Measurements from ENCODE around the gene GRIA1. TPM values are rescaled to one million over a fixed set of nuclear protein-coding genes. Genes with fewer than 3 reads are reported as not detected.

GRIA1 gene
- polyA plus RNA-seq, 1 experiment = 6.7 TPM

DNA sequence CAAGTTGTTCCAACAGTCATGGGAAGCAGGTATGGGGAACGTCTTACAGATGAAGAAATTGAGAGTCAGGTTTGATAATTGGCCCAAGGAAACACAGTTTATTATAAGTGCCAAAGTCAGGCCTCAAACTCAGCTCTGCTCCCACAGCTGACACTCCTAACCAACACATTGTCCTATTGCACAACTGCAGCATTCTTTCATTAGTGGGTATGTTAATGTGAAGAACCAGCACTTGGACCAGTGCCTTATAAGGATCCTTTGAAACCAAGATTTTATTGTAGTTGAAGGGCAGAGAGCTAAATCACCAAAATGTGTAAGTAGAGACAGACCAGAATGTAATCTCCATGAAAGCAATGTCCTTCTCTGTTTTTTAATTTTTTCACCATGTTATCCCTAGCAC, 56.1 kb downstream of the GRIA1 start:
- TF ChIP-seq, protein P1, sequence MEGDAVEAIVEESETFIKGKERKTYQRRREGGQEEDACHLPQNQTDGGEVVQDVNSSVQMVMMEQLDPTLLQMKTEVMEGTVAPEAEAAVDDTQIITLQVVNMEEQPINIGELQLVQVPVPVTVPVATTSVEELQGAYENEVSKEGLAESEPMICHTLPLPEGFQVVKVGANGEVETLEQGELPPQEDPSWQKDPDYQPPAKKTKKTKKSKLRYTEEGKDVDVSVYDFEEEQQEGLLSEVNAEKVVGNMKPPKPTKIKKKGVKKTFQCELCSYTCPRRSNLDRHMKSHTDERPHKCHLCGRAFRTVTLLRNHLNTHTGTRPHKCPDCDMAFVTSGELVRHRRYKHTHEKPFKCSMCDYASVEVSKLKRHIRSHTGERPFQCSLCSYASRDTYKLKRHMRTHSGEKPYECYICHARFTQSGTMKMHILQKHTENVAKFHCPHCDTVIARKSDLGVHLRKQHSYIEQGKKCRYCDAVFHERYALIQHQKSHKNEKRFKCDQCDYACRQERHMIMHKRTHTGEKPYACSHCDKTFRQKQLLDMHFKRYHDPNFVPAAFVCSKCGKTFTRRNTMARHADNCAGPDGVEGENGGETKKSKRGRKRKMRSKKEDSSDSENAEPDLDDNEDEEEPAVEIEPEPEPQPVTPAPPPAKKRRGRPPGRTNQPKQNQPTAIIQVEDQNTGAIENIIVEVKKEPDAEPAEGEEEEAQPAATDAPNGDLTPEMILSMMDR (IDR thresholded peaks at IDR 0.05; ENCODE audit: insufficient read depth, low read depth, low read length) = no peak
- Histone ChIP-seq H3K36me3 (ENCODE audit: control insufficient read depth, insufficient read depth, low read length) (no peaks in the 10 kb centered on the region), H3K4me3 (ENCODE audit: low read depth, low read length) (no peak overlapping the region), H3K27me3 (ENCODE audit: control insufficient read depth, insufficient read depth, low read length) (no peaks in the 10 kb centered on the region)
- CTCF ChIA-PET = interaction anchor here (1.9 kb wide), 1 partner anchor 51 kb away, joined by 5 read pairs; no protein-coding TSS in a partner anchor
- POLR2A ChIA-PET = interaction anchor here (0.6 kb wide), 1 partner anchor 54 kb away, joined by 7 read pairs; no protein-coding TSS in a partner anchor
- DNase-seq (ENCODE audit: low read depth) = no peak

DNA sequence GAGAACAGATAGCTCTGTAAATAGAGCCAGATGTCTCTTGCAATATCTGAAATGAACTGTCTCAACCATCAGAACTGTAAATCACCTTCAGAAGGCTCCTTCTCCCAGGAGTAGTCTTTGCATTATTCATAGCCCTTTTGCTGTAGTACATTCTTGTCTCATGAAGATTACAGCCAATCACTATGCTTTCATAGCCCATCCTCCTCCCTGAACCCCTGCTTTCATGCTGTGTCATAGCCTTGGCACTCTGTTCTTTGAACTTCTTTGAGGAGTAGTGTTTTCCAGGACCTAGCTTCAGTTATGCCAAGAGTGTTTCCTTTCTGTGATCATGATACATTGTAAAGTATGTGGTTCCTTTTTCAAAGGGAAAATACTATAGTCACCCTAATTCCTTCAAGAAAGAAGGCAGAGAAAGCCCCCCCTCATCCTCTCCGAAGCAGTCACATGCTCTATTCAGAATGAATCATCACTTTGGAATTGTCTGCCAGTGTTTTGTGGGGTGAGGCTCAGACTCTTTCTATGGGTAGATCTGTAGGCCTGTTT, 61.1 kb downstream of the GRIA1 start:
- ChIA-PET CTCF (interaction anchor here (0.8 to 1.4 kb wide), 3 partner anchors 16 to 413 kb away, joined by 3 to 5 read pairs (median 3); no protein-coding TSS in a partner anchor), POLR2A (interaction anchor here (0.6 to 1.1 kb wide), 5 partner anchors 33 to 352 kb away, joined by 3 to 9 read pairs (median 4); no protein-coding TSS in a partner anchor)
- TF ChIP-seq, protein P1 (IDR thresholded peaks at IDR 0.05; ENCODE audit: insufficient read depth, low read depth, low read length) = no peak

DNA sequence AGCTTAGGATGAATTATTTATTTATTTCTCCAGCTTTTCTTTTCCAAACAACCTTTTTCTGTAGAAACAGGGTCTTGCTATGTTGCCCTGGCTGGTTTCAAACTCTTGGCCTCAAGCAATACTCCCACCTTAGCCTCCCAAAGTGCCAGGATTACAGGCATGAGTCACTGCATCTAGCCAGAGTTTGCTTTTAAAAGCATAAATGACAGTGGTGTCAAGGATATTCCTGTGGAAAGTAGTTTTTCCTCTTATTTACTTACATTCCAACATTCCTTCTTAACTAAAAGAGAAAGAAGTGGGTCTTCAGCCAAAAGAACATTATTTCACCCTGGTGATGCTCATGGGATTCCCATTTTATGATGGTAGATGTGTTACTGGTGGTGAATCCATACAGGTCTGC, 62.4 kb downstream of the GRIA1 start:
- Histone ChIP-seq H3K36me3 (ENCODE audit: control insufficient read depth, insufficient read depth, low read length) (no peaks in the 10 kb centered on the region), H3K27me3 (ENCODE audit: control insufficient read depth, insufficient read depth, low read length) (no peaks in the 10 kb centered on the region), H3K4me3 (ENCODE audit: low read depth, low read length) (no peak overlapping the region)
- ChIA-PET POLR2A (no interaction called here), CTCF (interaction anchor here (1.0 to 1.3 kb wide), 3 partner anchors 15 to 28 kb away, joined by 3 to 5 read pairs (median 3); no protein-coding TSS in a partner anchor)
- TF ChIP-seq, protein P1 (IDR thresholded peaks at IDR 0.05; ENCODE audit: insufficient read depth, low read depth, low read length) = no peak
- peak; percentile 60 for DNase-seq (ENCODE audit: low read depth)

More for the DNA sequence above, 61.1 kb downstream of the GRIA1 start:
- peak; percentile 86 for DNase-seq (ENCODE audit: low read depth)
- no peak overlapping the region for H3K4me3 ChIP-seq (ENCODE audit: low read depth, low read length)
- H3K36me3 ChIP-seq (ENCODE audit: control insufficient read depth, insufficient read depth, low read length) = no peaks in the 10 kb centered on the region
- H3K27me3 ChIP-seq (ENCODE audit: control insufficient read depth, insufficient read depth, low read length) = no peaks in the 10 kb centered on the region

DNA sequence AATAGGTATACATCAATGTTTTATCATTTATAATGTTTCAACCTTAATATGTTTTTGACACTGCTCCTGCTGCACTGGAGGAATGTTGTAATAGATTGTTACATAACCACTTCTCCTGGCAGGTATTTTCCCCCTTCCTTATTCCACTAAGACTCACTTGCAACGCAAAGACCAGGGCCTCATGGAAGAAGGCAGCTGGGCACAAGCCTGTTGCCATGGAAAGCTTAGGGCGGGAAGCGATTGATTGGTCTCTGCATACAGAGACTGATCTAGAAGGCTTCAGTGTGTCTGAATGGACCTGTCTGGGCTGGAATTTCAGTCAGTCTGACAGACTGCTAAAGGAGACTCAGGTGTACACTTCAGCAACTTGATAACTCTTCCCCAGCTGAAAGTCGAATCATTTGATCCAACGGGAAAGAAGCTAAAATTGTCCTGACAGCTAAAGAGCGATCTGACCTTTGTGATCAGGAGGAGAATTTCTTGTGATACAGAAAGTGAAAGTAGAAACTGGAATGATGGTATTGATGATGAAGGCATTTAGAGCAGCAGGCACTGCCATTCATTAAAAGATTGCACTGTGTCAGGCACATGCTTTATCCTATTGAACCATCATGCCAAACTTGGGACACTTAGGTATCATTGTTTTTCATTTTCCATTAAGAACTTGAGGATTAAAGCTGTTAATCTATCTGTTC, 65.1 kb downstream of the GRIA1 start:
- no peaks in the 10 kb centered on the region for H3K36me3 ChIP-seq (ENCODE audit: control insufficient read depth, insufficient read depth, low read length)
- ChIA-PET CTCF (interaction anchor here (0.6 to 1.0 kb wide), 3 partner anchors 32 to 409 kb away, joined by 3 read pairs; no protein-coding TSS in a partner anchor), POLR2A (no interaction called here)
- DNase-seq (ENCODE audit: low read depth) = no peak
- H3K4me3 ChIP-seq (ENCODE audit: low read depth, low read length) = no peak overlapping the region
- no peaks in the 10 kb centered on the region for H3K27me3 ChIP-seq (ENCODE audit: control insufficient read depth, insufficient read depth, low read length)
- TF ChIP-seq, protein P1 (IDR thresholded peaks at IDR 0.05; ENCODE audit: insufficient read depth, low read depth, low read length) = no peak

DNA sequence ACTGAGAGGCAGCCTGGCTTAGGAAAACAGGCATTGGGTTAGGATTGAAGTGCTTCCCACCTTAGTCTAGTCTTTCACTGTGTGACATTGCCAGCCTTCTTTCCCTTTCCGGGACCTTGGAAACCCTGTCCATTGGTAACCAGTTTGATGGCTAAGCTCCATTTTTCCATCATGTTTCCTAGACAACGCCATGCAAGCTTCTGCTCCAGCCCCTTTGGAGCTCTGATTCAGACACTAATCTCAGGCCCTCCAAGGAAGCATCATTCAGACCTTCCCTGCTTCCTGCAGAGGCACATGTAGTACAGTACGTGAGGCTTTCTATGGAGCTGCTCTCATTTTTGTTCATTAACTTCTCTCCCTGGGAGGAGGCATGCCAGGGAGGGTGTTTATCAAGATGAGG, 68.5 kb downstream of the GRIA1 start:
- no peaks in the 10 kb centered on the region for H3K36me3 ChIP-seq (ENCODE audit: control insufficient read depth, insufficient read depth, low read length)
- H3K27me3 ChIP-seq (ENCODE audit: control insufficient read depth, insufficient read depth, low read length) = no peaks in the 10 kb centered on the region
- no peak for DNase-seq (ENCODE audit: low read depth)
- CTCF ChIA-PET = interaction anchor here (3.4 kb wide), 1 partner anchor 10 kb away, joined by 12 read pairs; no protein-coding TSS in a partner anchor
- TF ChIP-seq, protein P1 (IDR thresholded peaks at IDR 0.05; ENCODE audit: insufficient read depth, low read depth, low read length) = no peak
- POLR2A ChIA-PET = no interaction called here
- no peak overlapping the region for H3K4me3 ChIP-seq (ENCODE audit: low read depth, low read length)

Measured in BJ (cell line).